HEK293 (cell line): Measurements from ENCODE around the gene ANKRD40CL.

ENCODE experiments used
- CTCF ChIA-PET: fragments of 350-600 bp; formaldehyde crosslinking; extraction: SDS; loops from one replicate; lab custom pipeline; 2021; ENCODE audit warnings: antibody characterized with exemption; lab: Yijun Ruan, JAX
- POLR2A ChIA-PET: fragments of 300-600 bp; formaldehyde crosslinking; extraction: SDS; loops from one replicate; lab custom pipeline; 2020; ENCODE audit warnings: antibody characterized with exemption, inconsistent platforms; lab: Yijun Ruan, JAX
- H3K27ac ChIP-seq: fragments of 200-500 bp; sonication (Bioruptor generic); 2 replicates; pipeline ENCODE4 v1.5.1; 2014; ENCODE audit warnings: low read depth, low read length, control low read depth, inconsistent platforms; ENCODE audit errors: extremely low read depth
- H3K36me3 ChIP-seq, 2 experiments: fragments of 200-500 bp in 1 of 2; sonication (Bioruptor generic) in 1 of 2; 1 replicate in 1 of 2; 2 replicates in 1 of 2; pipeline ENCODE4 v1.5.1; 2014 to 2017; ENCODE audit warnings: inconsistent platforms in 2 of 2, low read length in 2 of 2; ENCODE audit not compliant: control insufficient read depth in 2 of 2, insufficient read depth in 1 of 2
- H3K4me1 ChIP-seq: fragments of 200-500 bp; sonication (Bioruptor generic); 2 replicates; pipeline ENCODE4 v1.5.1; 2014; ENCODE audit warnings: mild to moderate bottlenecking, low read length, inconsistent platforms; ENCODE audit not compliant: control insufficient read depth, insufficient read depth
- H3K4me3 ChIP-seq: 2 replicates; pipeline ENCODE4 v1.5.1; 2011; ENCODE audit warnings: low read depth, mild to moderate bottlenecking, control low read depth, low read length, moderate library complexity
- H3K9me3 ChIP-seq: fragments of 200-500 bp; sonication (Bioruptor generic); 2 replicates; pipeline ENCODE4 v1.5.1; 2014; ENCODE audit warnings: low read depth, low read length, inconsistent platforms; ENCODE audit not compliant: control insufficient read depth, insufficient read depth
- BCL6B ChIP-seq: fragments of 450-650 bp; formaldehyde crosslinking; IDR thresholded peaks from 2 replicates; pipeline ENCODE4 v1.5.1; 2017; ENCODE audit warnings: missing biosample characterization, missing genetic modification characterization
- CTCF ChIP-seq: fragments of 450-650 bp; formaldehyde crosslinking; IDR thresholded peaks from 2 replicates; pipeline ENCODE4 v1.5.1; 2016; ENCODE audit warnings: missing biosample characterization, missing genetic modification characterization
- HIC1 ChIP-seq: fragments of 450-650 bp; formaldehyde crosslinking; IDR thresholded peaks from 2 replicates; pipeline ENCODE4 v1.5.1; 2016; ENCODE audit warnings: missing biosample characterization, missing genetic modification characterization
- IKZF3 ChIP-seq: fragments of 450-650 bp; IDR thresholded peaks from 2 replicates; pipeline ENCODE4 v1.5.0; 2018; ENCODE audit warnings: missing biosample characterization, mild to moderate bottlenecking, missing genetic modification characterization, moderate library complexity
- KLF17 ChIP-seq: fragments of 450-650 bp; formaldehyde crosslinking; IDR thresholded peaks from 2 replicates; pipeline ENCODE4 v1.5.1; 2016; ENCODE audit warnings: missing biosample characterization, missing genetic modification characterization
- KLF7 ChIP-seq: fragments of 450-650 bp; formaldehyde crosslinking; IDR thresholded peaks from 2 replicates; pipeline ENCODE4 v1.5.1; 2016; ENCODE audit warnings: missing biosample characterization, missing genetic modification characterization, borderline replicate concordance
- KLF8 ChIP-seq: fragments of 450-650 bp; formaldehyde crosslinking; IDR thresholded peaks from 2 replicates; pipeline ENCODE4 v1.5.1; 2016; ENCODE audit warnings: missing biosample characterization, missing genetic modification characterization
- SP3 ChIP-seq: fragments of 450-650 bp; formaldehyde crosslinking; IDR thresholded peaks from 2 replicates; pipeline ENCODE4 v1.5.1; 2016; ENCODE audit warnings: missing biosample characterization, missing genetic modification characterization
- WT1 ChIP-seq: fragments of 450-650 bp; formaldehyde crosslinking; IDR thresholded peaks from 2 replicates; pipeline ENCODE4 v1.5.1; 2016; ENCODE audit warnings: missing biosample characterization, missing genetic modification characterization
- YY2 ChIP-seq: fragments of 450-650 bp; formaldehyde crosslinking; IDR thresholded peaks from 2 replicates; pipeline ENCODE4 v1.5.1; 2016; ENCODE audit warnings: missing biosample characterization, missing genetic modification characterization
- ZNF169 ChIP-seq: fragments of 450-650 bp; formaldehyde crosslinking; IDR thresholded peaks from 2 replicates; pipeline ENCODE4 v1.5.1; 2016; ENCODE audit warnings: missing biosample characterization, missing genetic modification characterization
- ZNF18 ChIP-seq: fragments of 450-650 bp; formaldehyde crosslinking; IDR thresholded peaks from 2 replicates; pipeline ENCODE4 v1.5.1; 2016; ENCODE audit warnings: missing biosample characterization, missing genetic modification characterization
- ZNF223 ChIP-seq: fragments of 450-650 bp; formaldehyde crosslinking; IDR thresholded peaks from 2 replicates; pipeline ENCODE4 v1.5.1; 2016; ENCODE audit warnings: missing biosample characterization, missing genetic modification characterization
- ZNF341 ChIP-seq: fragments of 450-650 bp; formaldehyde crosslinking; IDR thresholded peaks from 2 replicates; pipeline ENCODE4; 2016; ENCODE audit warnings: low read depth, missing biosample characterization, missing genetic modification characterization
- ZNF423 ChIP-seq: fragments of 450-650 bp; formaldehyde crosslinking; IDR thresholded peaks from 2 replicates; pipeline ENCODE4 v1.5.1; 2016; ENCODE audit warnings: missing biosample characterization, missing genetic modification characterization
- ZNF426 ChIP-seq: fragments of 450-650 bp; formaldehyde crosslinking; IDR thresholded peaks from 2 replicates; pipeline ENCODE4 v1.5.1; 2017; ENCODE audit warnings: missing biosample characterization, missing genetic modification characterization, mild to moderate bottlenecking, inconsistent platforms, moderate library complexity
- ZNF488 ChIP-seq: fragments of 450-650 bp; formaldehyde crosslinking; IDR thresholded peaks from 2 replicates; pipeline ENCODE4 v1.5.1; 2016; ENCODE audit warnings: missing biosample characterization, missing genetic modification characterization
- ZNF530 ChIP-seq: fragments of 450-650 bp; formaldehyde crosslinking; IDR thresholded peaks from 2 replicates; pipeline ENCODE4 v1.5.1; 2016; ENCODE audit warnings: low read depth, missing biosample characterization, missing genetic modification characterization
- ZNF654 ChIP-seq: fragments of 450-650 bp; formaldehyde crosslinking; IDR thresholded peaks from 2 replicates; pipeline ENCODE4 v1.5.1; 2016; ENCODE audit warnings: low read depth, missing biosample characterization, missing genetic modification characterization
- ZNF660 ChIP-seq: fragments of 450-650 bp; IDR thresholded peaks from 2 replicates; pipeline ENCODE4 v1.5.1; 2018; ENCODE audit warnings: missing biosample characterization, mild to moderate bottlenecking, missing genetic modification characterization
- ZNF777 ChIP-seq: fragments of 450-650 bp; formaldehyde crosslinking; IDR thresholded peaks from 2 replicates; pipeline ENCODE4 v1.5.1; 2017; ENCODE audit warnings: missing biosample characterization, missing genetic modification characterization, borderline replicate concordance
- ZNF830 ChIP-seq: fragments of 450-650 bp; IDR thresholded peaks from 2 replicates; pipeline ENCODE4 v1.5.0; 2018; ENCODE audit warnings: missing biosample characterization, missing genetic modification characterization, low read depth, mild to moderate bottlenecking, moderate library complexity
- ZXDB ChIP-seq: fragments of 450-650 bp; formaldehyde crosslinking; IDR thresholded peaks from 2 replicates; pipeline ENCODE4 v1.5.1; 2016; ENCODE audit warnings: missing biosample characterization, missing genetic modification characterization

Gene ANKRD40CL

GRCh38 chr17:50783905-50784304, 16.6 kb upstream of the ANKRD40CL start:
- no peaks in the 10 kb centered on the region for H3K4me1 ChIP-seq
- no peak overlapping the region for H3K27ac ChIP-seq
- ChIA-PET POLR2A (no interaction called here), CTCF (interaction anchor here (0.6 to 7.0 kb wide), 34 partner anchors 9 to 370 kb away, joined by 3 to 240 read pairs (median 8); partner anchors contain the start of gene NME1)
- H3K4me3 ChIP-seq = no peak overlapping the region
- TF ChIP-seq KLF7 (no peak), ZNF18 (tag by site-specific recombination) (no peak)
- no peaks in the 10 kb centered on the region for H3K9me3 ChIP-seq
- no peaks in the 10 kb centered on the region for H3K36me3 ChIP-seq

GRCh38 chr17:50783193-50783660, 15.9 kb upstream of the ANKRD40CL start:
- H3K4me3 ChIP-seq = no peak overlapping the region
- ChIA-PET POLR2A (interaction anchor here (0.6 to 1.7 kb wide), 5 partner anchors 13 to 338 kb away, joined by 3 to 6 read pairs (median 3); partner anchors contain the start of genes LUC7L3, SPAG9 and TOB1), CTCF (interaction anchor here (0.6 to 7.0 kb wide), 73 partner anchors 8 to 620 kb away, joined by 3 to 240 read pairs (median 5); partner anchors contain the start of genes CACNA1G, NME2 and WFIKKN2)
- no peak overlapping the region for H3K27ac ChIP-seq
- H3K9me3 ChIP-seq = no peaks in the 10 kb centered on the region
- H3K36me3 ChIP-seq = no peaks in the 10 kb centered on the region
- H3K4me1 ChIP-seq = no peaks in the 10 kb centered on the region
- TF ChIP-seq HIC1 (tag by site-specific recombination) (no peak), ZNF169 (tag by site-specific recombination) (no peak), SP3 (tag by site-specific recombination) (peak; percentile 17; the same call in 1 of the 2 replicates), ZNF18 (tag by site-specific recombination) (no peak), ZNF830 (no peak), WT1 (tag by site-specific recombination) (no peak), ZNF488 (tag by site-specific recombination) (no peak), ZNF426 (tag by site-specific recombination) (no peak), ZNF654 (tag by site-specific recombination) (peak; percentile 91), ZNF660 (tag by site-specific recombination) (peak; percentile 63), YY2 (tag by site-specific recombination) (no peak), ZNF423 (peak; percentile 58; the same call in 1 of the 2 replicates), ZNF530 (tag by site-specific recombination) (peak; percentile 87; the same call in 1 of the 2 replicates), ZXDB (0 out of 2 replicates have a peak, but pooled peaks have one; percentile 21), IKZF3 (tag by site-specific recombination) (peak; percentile 65), KLF8 (tag by site-specific recombination) (0 out of 2 replicates have a peak, but pooled peaks have one; percentile 27), ZNF341 (tag by site-specific recombination) (no peak), KLF17 (no peak), CTCF (tag by site-specific recombination) (peak; percentile 98), BCL6B (tag by site-specific recombination) (no peak), ZNF777 (tag by site-specific recombination) (no peak), ZNF223 (tag by site-specific recombination) (0 out of 2 replicates have a peak, but pooled peaks have one; percentile 63), KLF7 (no peak)
